Measurements from ENCODE around the gene KDM4C.

Gene KDM4C

DNA sequence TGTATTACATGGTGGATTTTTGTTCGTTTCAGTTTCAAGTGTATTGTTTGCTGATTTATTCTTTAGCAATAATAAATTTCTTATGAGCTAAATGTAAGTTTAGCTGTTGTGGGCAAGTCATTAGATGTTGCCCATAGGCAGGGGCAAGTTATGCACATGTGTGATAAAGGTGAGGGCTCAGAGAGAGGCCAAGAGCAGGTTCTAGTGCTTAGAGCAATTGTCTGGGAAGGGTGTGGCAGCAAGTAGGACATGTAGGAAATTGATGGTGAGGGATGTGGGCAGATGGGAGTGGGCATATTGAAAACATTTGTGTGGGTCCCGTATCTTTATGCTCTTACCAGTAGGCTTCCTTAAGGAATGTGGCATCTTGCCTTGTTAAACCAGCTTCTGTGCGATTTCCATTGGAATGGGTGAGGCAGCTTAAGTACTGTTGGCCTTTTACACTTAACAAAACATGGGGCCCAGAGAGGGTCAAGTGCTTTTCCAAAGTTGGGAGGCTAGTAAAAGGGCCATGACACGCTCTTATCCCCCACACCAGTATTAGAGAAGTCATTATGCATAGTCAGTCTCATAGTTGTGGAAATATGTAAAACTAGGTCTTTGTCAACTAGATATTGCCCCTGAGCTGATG is 60.6 kb downstream of the KDM4C start:
- Histone ChIP-seq H3K9ac (no peak overlapping the region), H3K4me3 (IDR thresholded peaks at IDR 0.05; ENCODE audit: insufficient read depth, low read depth, low read length) (no peak overlapping the region), H3K27me3 (ENCODE audit: insufficient read depth, low read depth) (no peaks in the 10 kb centered on the region), H2AFZ (ENCODE audit: low read depth) (no peak overlapping the region), H3K36me3 (ENCODE audit: insufficient read depth) (no peaks in the 10 kb centered on the region), H3K27ac (no peak overlapping the region), H3K4me1 (ENCODE audit: low read depth, poor library complexity, severe bottlenecking) (no peaks in the 10 kb centered on the region), H3K79me2 (ENCODE audit: insufficient read depth, low read depth) (no peaks in the 10 kb centered on the region), H4K20me1 (ENCODE audit: insufficient read depth) (no peaks in the 10 kb centered on the region), H3K4me2 (no peak overlapping the region)
- TF ChIP-seq, protein P1, sequence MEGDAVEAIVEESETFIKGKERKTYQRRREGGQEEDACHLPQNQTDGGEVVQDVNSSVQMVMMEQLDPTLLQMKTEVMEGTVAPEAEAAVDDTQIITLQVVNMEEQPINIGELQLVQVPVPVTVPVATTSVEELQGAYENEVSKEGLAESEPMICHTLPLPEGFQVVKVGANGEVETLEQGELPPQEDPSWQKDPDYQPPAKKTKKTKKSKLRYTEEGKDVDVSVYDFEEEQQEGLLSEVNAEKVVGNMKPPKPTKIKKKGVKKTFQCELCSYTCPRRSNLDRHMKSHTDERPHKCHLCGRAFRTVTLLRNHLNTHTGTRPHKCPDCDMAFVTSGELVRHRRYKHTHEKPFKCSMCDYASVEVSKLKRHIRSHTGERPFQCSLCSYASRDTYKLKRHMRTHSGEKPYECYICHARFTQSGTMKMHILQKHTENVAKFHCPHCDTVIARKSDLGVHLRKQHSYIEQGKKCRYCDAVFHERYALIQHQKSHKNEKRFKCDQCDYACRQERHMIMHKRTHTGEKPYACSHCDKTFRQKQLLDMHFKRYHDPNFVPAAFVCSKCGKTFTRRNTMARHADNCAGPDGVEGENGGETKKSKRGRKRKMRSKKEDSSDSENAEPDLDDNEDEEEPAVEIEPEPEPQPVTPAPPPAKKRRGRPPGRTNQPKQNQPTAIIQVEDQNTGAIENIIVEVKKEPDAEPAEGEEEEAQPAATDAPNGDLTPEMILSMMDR (conservative IDR thresholded peaks at IDR 0.05; ENCODE audit: low read depth, low read length): no peak

GRCh38 chr9:6819112-6819511 is 61.3 kb downstream of the KDM4C start:
- Histone ChIP-seq H3K79me2 (ENCODE audit: insufficient read depth, low read depth) (no peaks in the 10 kb centered on the region), H3K27ac (no peak overlapping the region), H3K4me1 (ENCODE audit: low read depth, poor library complexity, severe bottlenecking) (no peaks in the 10 kb centered on the region), H3K9ac (no peak overlapping the region), H3K36me3 (ENCODE audit: insufficient read depth) (no peaks in the 10 kb centered on the region), H3K4me3 (IDR thresholded peaks at IDR 0.05; ENCODE audit: insufficient read depth, low read depth, low read length) (no peak overlapping the region), H4K20me1 (ENCODE audit: insufficient read depth) (no peaks in the 10 kb centered on the region), H3K27me3 (ENCODE audit: insufficient read depth, low read depth) (no peaks in the 10 kb centered on the region), H2AFZ (ENCODE audit: low read depth) (no peak overlapping the region), H3K4me2 (no peak overlapping the region)
- TF ChIP-seq, protein P1 (conservative IDR thresholded peaks at IDR 0.05; ENCODE audit: low read depth, low read length): no peak

- Histone ChIP-seq H3K36me3 (ENCODE audit: insufficient read depth) (no peaks in the 10 kb centered on the region), H2AFZ (ENCODE audit: low read depth) (no peak overlapping the region), H3K27me3 (ENCODE audit: insufficient read depth, low read depth) (no peaks in the 10 kb centered on the region), H3K4me3 (IDR thresholded peaks at IDR 0.05; ENCODE audit: insufficient read depth, low read depth, low read length) (no peak overlapping the region), H3K9ac (no peak overlapping the region), H3K4me2 (no peak overlapping the region), H4K20me1 (ENCODE audit: insufficient read depth) (no peaks in the 10 kb centered on the region), H3K27ac (no peak overlapping the region), H3K79me2 (ENCODE audit: insufficient read depth, low read depth) (no peaks in the 10 kb centered on the region), H3K4me1 (ENCODE audit: low read depth, poor library complexity, severe bottlenecking) (no peaks in the 10 kb centered on the region)
- TF ChIP-seq, protein P1 (conservative IDR thresholded peaks at IDR 0.05; ENCODE audit: low read depth, low read length): no peak
Observed at GRCh38 chr9:6819529-6819928, 61.8 kb downstream of the KDM4C start.

DNA sequence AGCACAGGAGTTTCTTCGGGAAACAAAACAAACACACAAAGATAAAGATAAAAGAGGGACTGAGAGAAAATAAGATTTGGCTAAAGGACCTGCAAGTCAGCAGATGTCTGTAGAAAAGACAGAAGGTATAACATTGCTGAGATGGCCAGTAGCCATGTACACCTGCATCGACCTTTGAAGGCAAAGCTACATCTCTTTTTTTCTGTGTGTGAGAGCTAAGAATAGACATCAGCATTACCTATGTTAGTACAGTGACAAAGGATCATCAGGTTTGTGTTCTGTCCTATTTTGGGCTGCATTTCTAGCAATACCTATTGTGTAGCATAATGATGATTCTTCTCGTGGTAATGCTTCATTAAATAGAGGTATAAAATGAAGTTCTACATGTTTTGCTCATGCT is 64.9 kb downstream of the KDM4C start:
- no peaks in the 10 kb centered on the region for H3K79me2 ChIP-seq (ENCODE audit: insufficient read depth, low read depth)
- no peak overlapping the region for H2AFZ ChIP-seq (ENCODE audit: low read depth)
- no peak overlapping the region for H3K4me2 ChIP-seq
- H4K20me1 ChIP-seq (ENCODE audit: insufficient read depth): no peaks in the 10 kb centered on the region
- no peaks in the 10 kb centered on the region for H3K27me3 ChIP-seq (ENCODE audit: insufficient read depth, low read depth)
- TF ChIP-seq, protein P1 (conservative IDR thresholded peaks at IDR 0.05; ENCODE audit: low read depth, low read length): no peak
- H3K4me3 ChIP-seq (IDR thresholded peaks at IDR 0.05; ENCODE audit: insufficient read depth, low read depth, low read length): no peak overlapping the region
- H3K4me1 ChIP-seq (ENCODE audit: low read depth, poor library complexity, severe bottlenecking): no peaks in the 10 kb centered on the region
- no peaks in the 10 kb centered on the region for H3K36me3 ChIP-seq (ENCODE audit: insufficient read depth)
- H3K27ac ChIP-seq: no peak overlapping the region
- H3K9ac ChIP-seq: no peak overlapping the region

Data from KMS-11 (cell line).